CD4-positive, alpha-beta T cell treated with Interleukin-12 subunit alpha and Interleukin-12 subunit beta, for 1 hour (primary cell): ENCODE data around the gene SLC38A11.

Experiments
- DNase-seq: peaks from one replicate; pipeline ENCODE4 v3.0.0-alpha.2; 2020

SLC38A11 gene

GRCh38 chr2:164969909-164970690, 14.8 kb upstream of the SLC38A11 start:
- no peak for DNase-seq

- no peak for DNase-seq
Measured at GRCh38 chr2:164967781-164968228, 12.5 kb upstream of the SLC38A11 start.

- DNase-seq = no peak
Measured at GRCh38 chr2:164967361-164967760, 12.0 kb upstream of the SLC38A11 start.

GRCh38 chr2:164964700-164965099, 9.4 kb upstream of the SLC38A11 start:
- no peak for DNase-seq

GRCh38 chr2:164960159-164960558, 4.8 kb upstream of the SLC38A11 start:
- no peak for DNase-seq

- DNase-seq = no peak
Measured at GRCh38 chr2:164954186-164954585, 1.1 kb downstream of the SLC38A11 start.

- no peak for DNase-seq
Measured at GRCh38 chr2:164953279-164953678, 2.0 kb downstream of the SLC38A11 start.

GRCh38 chr2:164952057-164952702, 3.1 kb downstream of the SLC38A11 start:
- DNase-seq = no peak

GRCh38 chr2:164948540-164948939, 6.8 kb downstream of the SLC38A11 start:
- DNase-seq = no peak

- DNase-seq = no peak
Measured at GRCh38 chr2:164947281-164947680, 8.0 kb downstream of the SLC38A11 start.

- DNase-seq = no peak
Measured at GRCh38 chr2:164943289-164943688, 12.0 kb downstream of the SLC38A11 start.

GRCh38 chr2:164937864-164938401, 17.4 kb downstream of the SLC38A11 start:
- no peak for DNase-seq

- no peak for DNase-seq
Measured at GRCh38 chr2:164935118-164936101, 19.9 kb downstream of the SLC38A11 start.

GRCh38 chr2:164934401-164935117, 20.8 kb downstream of the SLC38A11 start:
- DNase-seq = no peak

- DNase-seq = no peak
Measured at GRCh38 chr2:164933671-164934189, 21.6 kb downstream of the SLC38A11 start.

GRCh38 chr2:164932377-164932776, 22.9 kb downstream of the SLC38A11 start:
- DNase-seq = no peak

- no peak for DNase-seq
Measured at GRCh38 chr2:164928101-164928673, 27.1 kb downstream of the SLC38A11 start.

- DNase-seq = no peak
Measured at GRCh38 chr2:164922134-164922533, 33.2 kb downstream of the SLC38A11 start.

GRCh38 chr2:164920430-164920829, 34.9 kb downstream of the SLC38A11 start:
- no peak for DNase-seq

GRCh38 chr2:164917296-164917903, 37.9 kb downstream of the SLC38A11 start:
- no peak for DNase-seq

- DNase-seq = no peak
Measured at GRCh38 chr2:164915566-164915965, 39.8 kb downstream of the SLC38A11 start.
